ENCODE results near the gene ZSWIM6. TPM values are rescaled to one million over a fixed set of nuclear protein-coding genes. Genes with fewer than 3 reads are reported as not detected.

The ZSWIM6 gene
- total RNA-seq, 1 experiment from 2014 or later, result 10.0 TPM

GRCh38 chr5:61516946-61517345 is 184.9 kb downstream of the ZSWIM6 start:
- POLR2A ChIA-PET, result no interaction called here
- no peaks in the 10 kb centered on the region for H3K27me3 Mint-ChIP-seq (ENCODE audit: insufficient read depth, unreplicated experiment)

DNA sequence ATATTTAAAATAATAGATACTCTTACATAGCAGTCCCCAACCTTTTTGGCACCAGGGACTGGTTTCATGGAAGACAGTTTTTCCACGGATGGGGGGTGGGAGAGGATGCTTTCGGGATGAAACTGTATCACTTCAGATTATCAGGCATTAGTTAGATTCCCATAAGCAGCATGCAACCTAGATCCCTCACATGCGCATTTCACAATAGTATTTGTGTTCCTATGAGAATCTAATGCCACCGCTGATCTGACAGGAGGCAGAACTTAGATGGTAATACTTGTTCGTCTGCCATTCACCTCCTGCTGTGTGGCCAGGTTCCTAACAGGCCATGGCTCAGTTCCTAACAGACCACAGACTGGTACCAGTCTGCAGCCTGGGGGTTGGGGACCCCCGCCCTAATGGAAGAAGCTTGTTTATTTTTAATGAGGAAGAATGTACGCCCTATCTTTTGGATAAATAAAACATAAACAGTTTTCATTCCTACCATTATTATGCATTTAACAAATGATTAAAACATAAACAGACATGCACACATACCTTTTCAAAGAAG is 187.7 kb downstream of the ZSWIM6 start:
- Histone ChIP-seq H3K4me1 (no peaks in the 10 kb centered on the region), H3K36me3 (ENCODE audit: control insufficient read depth, insufficient read depth, low read length) (no peaks in the 10 kb centered on the region), H3K27me3 (replicated peaks; ENCODE audit: control insufficient read depth, insufficient read depth, low read length) (no peaks in the 10 kb centered on the region), H3K9me3 (0 out of 2 replicates have a peak, but pooled peaks cover 2% of the 10 kb centered on the region), H3K4me3 (ENCODE audit: low read depth, low read length) (no peak overlapping the region)
- Mint-ChIP-seq H3K4me1 (ENCODE audit: low read depth, unreplicated experiment) (no peaks in the 10 kb centered on the region), H3K27me3 (ENCODE audit: insufficient read depth, unreplicated experiment) (no peaks in the 10 kb centered on the region), H3K4me3 (ENCODE audit: unreplicated experiment) (no peak overlapping the region), H3K36me3 (ENCODE audit: insufficient read depth, unreplicated experiment) (peaks cover 5% of the 10 kb centered on the region), H3K27ac (ENCODE audit: unreplicated experiment) (no peak overlapping the region), H3K9me3 (ENCODE audit: unreplicated experiment) (peaks cover 15% of the 10 kb centered on the region)
- no peak for DNase-seq
- no TSS peak for BruUV-seq (replicated peaks)
- intact Hi-C loops (cut with micrococcal nuclease; ENCODE audit: unreplicated experiment), result no loop called here
- ChIA-PET CTCF (no interaction called here), POLR2A (no interaction called here)
- TF ChIP-seq, protein P1, sequence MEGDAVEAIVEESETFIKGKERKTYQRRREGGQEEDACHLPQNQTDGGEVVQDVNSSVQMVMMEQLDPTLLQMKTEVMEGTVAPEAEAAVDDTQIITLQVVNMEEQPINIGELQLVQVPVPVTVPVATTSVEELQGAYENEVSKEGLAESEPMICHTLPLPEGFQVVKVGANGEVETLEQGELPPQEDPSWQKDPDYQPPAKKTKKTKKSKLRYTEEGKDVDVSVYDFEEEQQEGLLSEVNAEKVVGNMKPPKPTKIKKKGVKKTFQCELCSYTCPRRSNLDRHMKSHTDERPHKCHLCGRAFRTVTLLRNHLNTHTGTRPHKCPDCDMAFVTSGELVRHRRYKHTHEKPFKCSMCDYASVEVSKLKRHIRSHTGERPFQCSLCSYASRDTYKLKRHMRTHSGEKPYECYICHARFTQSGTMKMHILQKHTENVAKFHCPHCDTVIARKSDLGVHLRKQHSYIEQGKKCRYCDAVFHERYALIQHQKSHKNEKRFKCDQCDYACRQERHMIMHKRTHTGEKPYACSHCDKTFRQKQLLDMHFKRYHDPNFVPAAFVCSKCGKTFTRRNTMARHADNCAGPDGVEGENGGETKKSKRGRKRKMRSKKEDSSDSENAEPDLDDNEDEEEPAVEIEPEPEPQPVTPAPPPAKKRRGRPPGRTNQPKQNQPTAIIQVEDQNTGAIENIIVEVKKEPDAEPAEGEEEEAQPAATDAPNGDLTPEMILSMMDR (IDR thresholded peaks at IDR 0.05; ENCODE audit: insufficient read depth in 1 of 2, low read depth in 1 of 2, low read length in 1 of 2, severe bottlenecking in 1 of 2, unreplicated experiment in 1 of 2), result no peak

More at GRCh38 chr5:61516946-61517345, 184.9 kb downstream of the ZSWIM6 start:
- intact Hi-C loops (cut with micrococcal nuclease; ENCODE audit: unreplicated experiment), result no loop called here
- Mint-ChIP-seq H3K4me3 (ENCODE audit: unreplicated experiment) (no peak overlapping the region), H3K27ac (ENCODE audit: unreplicated experiment) (no peak overlapping the region), H3K36me3 (ENCODE audit: insufficient read depth, unreplicated experiment) (no peaks in the 10 kb centered on the region), H3K4me1 (ENCODE audit: low read depth, unreplicated experiment) (no peaks in the 10 kb centered on the region), H3K9me3 (ENCODE audit: unreplicated experiment) (peaks cover 15% of the 10 kb centered on the region)
- TF ChIP-seq, protein P1 (IDR thresholded peaks at IDR 0.05; ENCODE audit: insufficient read depth in 1 of 2, low read depth in 1 of 2, low read length in 1 of 2, severe bottlenecking in 1 of 2, unreplicated experiment in 1 of 2), result no peak
- H3K9me3 ChIP-seq, result 0 out of 2 replicates have a peak, but pooled peaks cover 2% of the 10 kb centered on the region
- CTCF ChIA-PET, result no interaction called here
- no peaks in the 10 kb centered on the region for H3K4me1 ChIP-seq
- no peaks in the 10 kb centered on the region for H3K27me3 ChIP-seq (replicated peaks; ENCODE audit: control insufficient read depth, insufficient read depth, low read length)
- no peak overlapping the region for H3K4me3 ChIP-seq (ENCODE audit: low read depth, low read length)
- no TSS peak for BruUV-seq (replicated peaks)
- H3K36me3 ChIP-seq (ENCODE audit: control insufficient read depth, insufficient read depth, low read length), result no peaks in the 10 kb centered on the region
- DNase-seq, result no peak

DNA sequence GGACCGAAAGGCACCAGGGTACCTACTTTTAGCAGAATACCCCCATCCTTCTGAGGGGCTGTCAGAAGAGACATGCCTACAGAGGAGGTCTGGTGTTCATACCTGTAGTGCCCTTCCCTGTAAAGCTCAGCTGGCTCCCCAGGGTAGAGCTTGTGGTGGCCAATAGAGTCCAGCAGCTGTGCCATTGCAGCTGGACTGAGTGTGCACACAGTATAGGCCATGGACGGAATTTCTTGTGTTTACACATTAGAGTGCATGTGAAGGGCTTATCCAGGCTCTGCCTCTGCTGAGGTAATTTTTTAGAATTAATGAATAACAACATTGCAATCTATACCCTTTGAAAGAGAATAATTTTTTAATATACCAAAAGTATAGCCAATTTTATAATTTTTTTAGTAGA is 191.0 kb downstream of the ZSWIM6 start:
- no TSS peak for BruUV-seq (replicated peaks)
- peaks cover 6% of the 10 kb centered on the region for H3K36me3 Mint-ChIP-seq (ENCODE audit: insufficient read depth, unreplicated experiment)
- Histone ChIP-seq H3K36me3 (ENCODE audit: control insufficient read depth, insufficient read depth, low read length) (no peaks in the 10 kb centered on the region; the same call in 1 of the 2 replicates), H3K9me3 (no peaks in the 10 kb centered on the region), H3K27me3 (replicated peaks; ENCODE audit: control insufficient read depth, insufficient read depth, low read length) (no peaks in the 10 kb centered on the region), H3K4me1 (peaks cover 7% of the 10 kb centered on the region; the same call in 1 of the 2 replicates), H3K4me3 (ENCODE audit: low read depth, low read length) (no peak overlapping the region)
- H3K4me3 Mint-ChIP-seq (ENCODE audit: unreplicated experiment), result no peak overlapping the region
- POLR2A ChIA-PET, result no interaction called here
- CTCF ChIA-PET, result no interaction called here
- TF ChIP-seq, protein P1 (IDR thresholded peaks at IDR 0.05; ENCODE audit: insufficient read depth in 1 of 2, low read depth in 1 of 2, low read length in 1 of 2, severe bottlenecking in 1 of 2, unreplicated experiment in 1 of 2), result no peak
- no peaks in the 10 kb centered on the region for H3K9me3 Mint-ChIP-seq (ENCODE audit: unreplicated experiment)
- no peak overlapping the region for H3K27ac Mint-ChIP-seq (ENCODE audit: unreplicated experiment)
- intact Hi-C loops (cut with micrococcal nuclease; ENCODE audit: unreplicated experiment), result no loop called here
- no peaks in the 10 kb centered on the region for H3K4me1 Mint-ChIP-seq (ENCODE audit: low read depth, unreplicated experiment)
- H3K27me3 Mint-ChIP-seq (ENCODE audit: insufficient read depth, unreplicated experiment), result no peaks in the 10 kb centered on the region
- DNase-seq, result no peak

Data from Caco-2 (cell line).